Nephron progenitor cell (in vitro differentiated cells): Measurements from ENCODE around the gene C1QTNF4.
"Not testable (repeated sequence)": the region's sequence is repeated elsewhere in the genome, so short reads cannot be mapped to it uniquely, and the experiment has no call there.

Experiments used
- DNase-seq: peaks from one replicate; pipeline ENCODE4 v3.0.0; 2021
- H3K27ac Mint-ChIP-seq: 2 replicates; pipeline ENCODE4 v1.8.0; 2021; ENCODE audit warnings: mild to moderate bottlenecking, moderate library complexity, mixed read lengths
- H3K27me3 Mint-ChIP-seq: 2 replicates; pipeline ENCODE4 v1.8.0; 2021; ENCODE audit warnings: mild to moderate bottlenecking, low read depth, mixed read lengths; ENCODE audit not compliant: poor library complexity
- H3K36me3 Mint-ChIP-seq: 2 replicates; pipeline ENCODE4 v1.8.0; 2021; ENCODE audit warnings: low read depth, mixed read lengths
- H3K4me1 Mint-ChIP-seq: 2 replicates; pipeline ENCODE4 v1.8.0; 2021; ENCODE audit warnings: mixed read lengths
- H3K4me3 Mint-ChIP-seq: 2 replicates; pipeline ENCODE4 v1.8.0; 2021; ENCODE audit warnings: mild to moderate bottlenecking, moderate library complexity, mixed read lengths
- H3K9me3 Mint-ChIP-seq: 2 replicates; pipeline ENCODE4 v1.8.0; 2021; ENCODE audit warnings: mild to moderate bottlenecking, moderate library complexity, mixed read lengths
- TF ChIP-seq, protein P1 (sequence below): fragments of 200-600 bp; sonication (generic); IDR thresholded peaks from 2 replicates; pipeline ENCODE4 v1.5.0; 2021; ENCODE audit warnings: antibody characterized with exemption

The C1QTNF4 gene

DNA sequence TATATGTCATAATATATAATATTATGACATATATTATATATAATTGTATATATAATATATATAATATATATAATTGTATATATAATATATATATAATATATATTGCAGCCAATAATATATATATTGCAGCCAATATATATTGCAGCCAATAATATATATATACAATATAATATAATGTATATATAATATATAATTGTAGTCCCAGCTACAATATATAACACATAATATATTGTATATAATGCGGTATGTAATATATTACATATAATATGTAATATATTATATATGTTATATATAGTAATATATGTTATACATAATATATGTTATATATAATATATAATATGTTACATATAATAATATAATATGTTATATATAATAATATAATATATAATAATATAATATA, 35.5 kb downstream of the C1QTNF4 start:
- Mint-ChIP-seq H3K4me3 (no peak overlapping the region), H3K27ac (no peak overlapping the region), H3K27me3 (peaks cover 3% of the 10 kb centered on the region), H3K36me3 (no peaks in the 10 kb centered on the region), H3K9me3 (no peaks in the 10 kb centered on the region), H3K4me1 (peaks cover 7% of the 10 kb centered on the region)
- TF ChIP-seq, protein P1, sequence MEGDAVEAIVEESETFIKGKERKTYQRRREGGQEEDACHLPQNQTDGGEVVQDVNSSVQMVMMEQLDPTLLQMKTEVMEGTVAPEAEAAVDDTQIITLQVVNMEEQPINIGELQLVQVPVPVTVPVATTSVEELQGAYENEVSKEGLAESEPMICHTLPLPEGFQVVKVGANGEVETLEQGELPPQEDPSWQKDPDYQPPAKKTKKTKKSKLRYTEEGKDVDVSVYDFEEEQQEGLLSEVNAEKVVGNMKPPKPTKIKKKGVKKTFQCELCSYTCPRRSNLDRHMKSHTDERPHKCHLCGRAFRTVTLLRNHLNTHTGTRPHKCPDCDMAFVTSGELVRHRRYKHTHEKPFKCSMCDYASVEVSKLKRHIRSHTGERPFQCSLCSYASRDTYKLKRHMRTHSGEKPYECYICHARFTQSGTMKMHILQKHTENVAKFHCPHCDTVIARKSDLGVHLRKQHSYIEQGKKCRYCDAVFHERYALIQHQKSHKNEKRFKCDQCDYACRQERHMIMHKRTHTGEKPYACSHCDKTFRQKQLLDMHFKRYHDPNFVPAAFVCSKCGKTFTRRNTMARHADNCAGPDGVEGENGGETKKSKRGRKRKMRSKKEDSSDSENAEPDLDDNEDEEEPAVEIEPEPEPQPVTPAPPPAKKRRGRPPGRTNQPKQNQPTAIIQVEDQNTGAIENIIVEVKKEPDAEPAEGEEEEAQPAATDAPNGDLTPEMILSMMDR = no peak
- no peak for DNase-seq

DNA sequence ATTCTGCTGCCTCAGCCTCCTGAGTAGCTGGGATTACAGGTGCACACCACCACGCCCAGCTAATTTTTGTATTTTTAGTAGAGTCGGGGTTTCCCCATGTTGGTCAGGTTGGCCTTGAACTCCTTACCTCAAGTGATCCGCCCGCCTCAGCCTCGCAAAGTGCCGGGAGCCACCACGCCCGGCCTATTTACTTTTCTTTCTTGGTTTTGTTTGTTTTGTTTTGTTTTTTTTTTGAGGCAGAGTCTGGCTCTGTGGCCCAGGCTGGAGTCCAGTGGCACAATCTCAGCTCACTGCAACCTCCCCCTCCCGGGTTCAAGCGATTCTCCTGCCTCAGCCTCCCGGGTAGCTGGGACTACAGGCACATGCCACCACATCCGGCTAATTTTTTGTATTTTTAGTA, 37.2 kb downstream of the C1QTNF4 start:
- DNase-seq, H3K27ac Mint-ChIP-seq, H3K9me3 Mint-ChIP-seq, H3K27me3 Mint-ChIP-seq, H3K4me3 Mint-ChIP-seq, H3K36me3 Mint-ChIP-seq: not testable (repeated sequence)
- H3K4me1 Mint-ChIP-seq = peaks cover 17% of the 10 kb centered on the region

GRCh38 chr11:47553406-47553743, 40.8 kb downstream of the C1QTNF4 start:
- TF ChIP-seq, protein P1 = no peak
- Mint-ChIP-seq H3K27me3 (peaks cover 3% of the 10 kb centered on the region), H3K4me1 (peaks cover 39% of the 10 kb centered on the region), H3K27ac (peak overlapping the region; percentile 99), H3K4me3 (peak overlapping the region; percentile 87), H3K36me3 (peaks cover 22% of the 10 kb centered on the region), H3K9me3 (no peaks in the 10 kb centered on the region)
- no peak for DNase-seq

DNA sequence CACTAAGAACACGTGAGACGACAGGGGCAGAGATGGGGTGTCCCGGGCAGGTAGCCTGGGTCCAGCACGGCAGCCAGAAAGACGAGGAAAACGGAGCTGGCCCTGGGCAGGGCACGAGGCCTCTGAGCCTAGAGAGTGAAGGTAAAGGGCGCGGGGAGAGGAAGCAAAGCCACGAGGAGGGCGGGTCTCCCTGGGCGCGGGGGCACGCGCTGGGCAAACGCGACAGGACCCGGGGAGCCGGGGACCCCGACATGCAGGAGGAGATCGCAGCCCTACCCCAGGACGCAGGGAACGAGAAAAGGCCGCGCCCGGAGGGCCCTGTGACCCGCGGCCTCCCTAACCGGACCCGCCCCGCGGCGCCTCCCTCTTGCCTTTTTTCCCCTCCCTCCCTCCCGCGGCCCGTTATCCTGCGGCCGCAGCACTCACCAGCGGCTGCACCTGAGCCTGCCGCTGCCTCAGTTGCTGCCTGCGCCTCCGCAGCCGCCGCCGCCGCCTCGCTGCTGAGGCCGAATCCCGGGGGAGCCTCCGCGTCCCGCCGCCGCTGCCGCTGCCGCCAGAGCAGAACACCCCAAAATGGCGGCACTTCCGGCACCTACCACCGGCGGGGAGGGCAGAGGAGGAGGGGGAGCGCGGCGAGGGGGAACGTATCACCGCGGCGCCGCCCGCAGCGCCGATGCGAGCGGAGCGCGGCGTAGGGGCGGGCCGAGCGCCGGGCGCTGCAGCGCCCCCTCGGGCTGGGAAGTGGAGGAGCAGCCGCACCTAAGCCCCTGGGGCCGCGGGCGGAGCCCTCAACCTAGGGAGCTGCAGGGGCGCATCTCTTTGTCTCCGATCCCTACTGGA, 41.4 kb downstream of the C1QTNF4 start, which contains the start of gene CELF1:
Gene CELF1, minus strand, starts transcription at position 567 of the 840 bp plus-strand sequence. CDS start 53,609 bp downstream, outside the sequence.
- Mint-ChIP-seq H3K36me3 (peaks cover 28% of the 10 kb centered on the region), H3K4me3 (peak within 1 kb of the TSS; percentile 99), H3K27me3 (peaks cover 3% of the 10 kb centered on the region), H3K4me1 (peaks cover 39% of the 10 kb centered on the region), H3K9me3 (no peaks in the 10 kb centered on the region), H3K27ac (peak within 1 kb of the TSS; percentile 99)
- TF ChIP-seq, protein P1 = peak; percentile 84
- DNase-seq = peak; percentile 93

DNA sequence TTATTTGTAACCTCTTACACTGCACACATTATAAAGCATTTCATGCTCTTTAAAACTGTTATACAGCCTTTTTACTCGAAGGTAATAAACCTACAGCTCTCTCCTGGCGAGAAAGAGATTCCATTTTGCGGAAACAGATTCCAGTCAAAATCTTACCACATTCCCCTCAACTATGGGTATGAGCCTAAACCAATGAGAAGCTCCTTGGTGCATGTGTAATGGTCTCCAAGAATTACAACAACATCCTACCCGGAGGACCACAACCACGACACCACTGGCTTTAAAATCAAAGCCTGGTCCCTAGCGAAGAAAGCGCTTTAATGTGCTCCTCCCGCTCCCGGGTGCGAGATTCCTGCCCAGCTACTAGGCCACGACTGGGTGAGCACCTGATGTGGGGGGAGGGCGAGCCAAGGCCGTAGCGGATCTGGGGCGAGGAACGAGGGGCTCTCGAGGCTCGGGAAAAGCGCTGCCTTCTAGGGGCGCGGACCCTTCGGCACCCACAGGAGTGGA, 42.1 kb downstream of the C1QTNF4 start:
- peak; percentile 57 for DNase-seq
- Mint-ChIP-seq H3K9me3 (no peaks in the 10 kb centered on the region), H3K27ac (peak overlapping the region; percentile 99), H3K4me1 (peaks cover 39% of the 10 kb centered on the region), H3K4me3 (peak overlapping the region; percentile 99), H3K36me3 (peaks cover 35% of the 10 kb centered on the region), H3K27me3 (peaks cover 3% of the 10 kb centered on the region)
- TF ChIP-seq, protein P1 = no peak

GRCh38 chr11:47551086-47551485, 43.1 kb downstream of the C1QTNF4 start:
- peaks cover 39% of the 10 kb centered on the region for H3K4me1 Mint-ChIP-seq
- H3K9me3 Mint-ChIP-seq = no peaks in the 10 kb centered on the region
- H3K36me3 Mint-ChIP-seq = peaks cover 42% of the 10 kb centered on the region
- H3K27me3 Mint-ChIP-seq = peaks cover 3% of the 10 kb centered on the region
- TF ChIP-seq, protein P1 = no peak
- peak overlapping the region; percentile 96 for H3K27ac Mint-ChIP-seq
- peak overlapping the region; percentile 99 for H3K4me3 Mint-ChIP-seq
- DNase-seq = no peak
